NT2/D1 (cell line): ENCODE results near the gene MED12.

Experiments used
- YY1 ChIP-seq: IDR thresholded peaks from 2 replicates; pipeline ENCODE4 v1.6.1; 2011; ENCODE audit not compliant: insufficient read length, insufficient read depth
- ZNF274 ChIP-seq: IDR thresholded peaks from 2 replicates; pipeline ENCODE4 v1.6.1; 2011; ENCODE audit warnings: mild to moderate bottlenecking, low read depth, low read length

GRCh38 chrX:71109051-71109450 lies 9.3 kb upstream of the MED12 start:
- TF ChIP-seq YY1: no peak
- TF ChIP-seq ZNF274: no peak
